GM18507 (cell line): Measurements from ENCODE around the gene ENTPD2.

Experiments used
- DNase-seq: peaks from one replicate; pipeline ENCODE4 v3.0.0; 2011; ENCODE audit warnings: low read depth; ENCODE audit not compliant: insufficient read length; ENCODE audit errors: extremely low spot score
- FAIRE-seq: peaks from 2 replicates; lab custom pipeline; 2011; peaks lifted over from hg19 to GRCh38; lab: Jason Lieb, UNC

The ENTPD2 gene

DNA sequence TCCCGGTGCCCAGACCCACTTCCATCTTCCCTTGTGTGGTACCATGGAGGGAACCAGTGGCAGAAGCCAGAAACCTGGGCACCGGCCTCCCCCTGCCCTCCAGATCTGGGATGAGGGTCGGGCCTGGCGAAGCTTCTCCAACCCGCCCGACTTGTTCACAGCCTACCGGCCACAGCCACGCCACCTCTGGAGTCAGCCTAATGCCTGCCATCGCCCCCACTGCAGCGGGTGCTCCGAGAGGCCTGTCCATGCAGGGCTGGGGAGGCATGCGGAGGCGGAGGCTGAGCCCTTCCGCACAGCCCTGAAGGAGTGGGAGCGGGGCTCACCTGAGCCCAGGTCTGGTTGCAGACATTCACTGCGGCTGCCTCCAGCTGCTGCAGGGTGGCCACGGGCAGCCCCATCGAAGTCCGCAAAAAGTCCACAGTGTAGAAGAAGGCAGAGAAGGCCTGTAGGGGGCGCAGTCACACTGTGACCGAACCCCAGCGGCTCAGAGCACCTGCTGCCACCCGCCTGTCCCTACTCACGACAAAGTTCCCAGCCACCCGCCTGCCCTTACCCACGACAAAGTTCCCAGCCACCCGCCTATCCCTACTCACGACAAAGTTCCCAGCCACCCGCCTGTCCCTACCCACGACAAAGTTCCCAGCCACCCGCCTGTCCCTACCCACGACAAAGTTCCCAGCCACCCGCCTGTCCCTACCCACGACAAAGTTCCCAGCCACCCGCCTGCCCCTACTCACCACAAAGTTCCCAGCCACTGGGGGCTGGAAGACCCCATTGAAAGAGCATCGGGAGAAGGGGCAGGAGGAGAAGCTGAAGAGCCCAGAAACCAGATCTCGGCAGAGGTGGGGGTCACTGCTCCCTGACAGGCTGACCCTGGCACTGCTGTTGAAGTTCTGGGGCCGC is 4.1 kb downstream of the ENTPD2 start:
- FAIRE-seq: no peak
- DNase-seq: no peak

DNA sequence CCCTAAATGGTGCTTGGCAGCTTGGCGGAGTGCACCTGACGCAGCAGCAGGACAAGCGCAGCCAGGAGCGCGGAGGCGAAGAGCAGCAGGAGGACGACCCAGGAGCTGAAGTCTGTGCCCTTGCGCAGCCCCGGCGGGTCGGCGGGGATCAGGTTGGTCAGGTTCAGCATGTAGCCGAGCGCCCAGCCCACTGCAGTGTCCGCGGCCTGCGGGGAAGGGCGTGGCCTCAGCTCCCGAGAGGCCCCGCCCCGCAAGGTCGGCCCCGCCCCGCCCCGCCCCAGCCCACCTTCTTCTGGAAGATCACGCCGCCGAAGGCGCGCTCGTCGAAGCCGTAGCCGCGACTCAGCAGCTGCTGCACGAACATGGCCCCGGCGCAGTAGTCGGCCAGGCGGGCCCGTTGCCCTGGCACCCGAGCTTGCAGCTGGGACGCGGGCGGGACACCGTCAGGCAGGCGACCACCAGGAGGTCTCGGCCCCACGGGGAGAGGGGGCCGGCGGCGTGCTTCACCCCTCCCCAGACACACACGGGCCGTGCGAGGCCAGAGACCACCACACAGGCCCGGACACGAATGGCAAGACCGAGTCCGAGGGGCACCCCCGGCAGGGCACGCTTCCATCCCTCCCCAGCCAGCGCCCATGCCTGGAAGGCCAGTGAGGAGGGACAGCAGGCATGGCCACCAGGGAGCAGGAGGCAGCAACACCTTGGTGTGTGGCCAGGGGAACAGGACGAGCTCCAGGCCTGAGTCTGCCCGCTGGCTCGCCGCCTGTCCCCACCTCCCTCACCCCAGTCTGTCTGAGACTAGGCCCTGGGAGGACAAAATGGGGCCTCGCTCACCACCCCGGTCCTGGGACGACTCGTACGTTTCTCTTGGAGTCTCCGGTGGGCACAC is 5.0 kb downstream of the ENTPD2 start:
- FAIRE-seq (no peak), DNase-seq (no peak)

DNA sequence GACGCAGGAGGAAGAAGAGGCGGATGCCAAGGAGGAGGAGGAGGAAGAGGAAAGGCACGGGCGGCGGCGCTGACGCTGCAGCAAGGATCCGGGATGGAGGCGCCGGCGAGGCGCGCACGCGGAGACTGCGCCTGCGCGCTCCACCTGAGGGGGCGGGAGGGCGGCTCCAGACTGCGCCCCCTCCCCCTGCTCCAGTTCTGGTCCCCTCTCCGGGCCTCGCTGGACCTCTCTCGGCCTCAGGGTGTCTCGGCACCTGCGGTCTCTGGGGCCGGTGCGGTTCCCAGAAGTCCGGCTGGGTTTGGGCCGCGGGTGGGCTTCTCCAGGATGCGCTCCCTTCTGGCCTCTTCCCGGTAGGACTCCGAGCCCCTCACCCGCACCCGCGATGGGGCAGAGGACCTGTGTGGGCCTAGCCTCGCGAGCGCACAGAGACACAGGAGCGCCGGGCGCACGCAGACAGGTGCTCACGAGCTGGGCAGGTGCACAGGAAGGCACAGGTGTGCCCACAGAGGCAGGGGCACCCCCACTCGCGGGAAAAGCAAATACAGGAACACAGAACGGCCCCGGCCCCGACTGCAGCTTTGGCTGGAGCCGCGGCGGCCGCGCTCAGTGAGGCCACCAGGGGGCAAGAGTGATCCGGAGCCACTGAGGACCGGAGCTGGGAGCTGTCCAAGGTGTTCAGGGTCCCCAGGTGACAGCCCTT is 7.6 kb downstream of the ENTPD2 start, which contains the start of gene NPDC1:
NPDC1 (minus strand) TSS at position 90 of the 700 bp plus-strand sequence. CDS start 188 bp downstream, outside the sequence.
- peak; percentile 89 for FAIRE-seq
- peak; percentile 88 for DNase-seq

DNA sequence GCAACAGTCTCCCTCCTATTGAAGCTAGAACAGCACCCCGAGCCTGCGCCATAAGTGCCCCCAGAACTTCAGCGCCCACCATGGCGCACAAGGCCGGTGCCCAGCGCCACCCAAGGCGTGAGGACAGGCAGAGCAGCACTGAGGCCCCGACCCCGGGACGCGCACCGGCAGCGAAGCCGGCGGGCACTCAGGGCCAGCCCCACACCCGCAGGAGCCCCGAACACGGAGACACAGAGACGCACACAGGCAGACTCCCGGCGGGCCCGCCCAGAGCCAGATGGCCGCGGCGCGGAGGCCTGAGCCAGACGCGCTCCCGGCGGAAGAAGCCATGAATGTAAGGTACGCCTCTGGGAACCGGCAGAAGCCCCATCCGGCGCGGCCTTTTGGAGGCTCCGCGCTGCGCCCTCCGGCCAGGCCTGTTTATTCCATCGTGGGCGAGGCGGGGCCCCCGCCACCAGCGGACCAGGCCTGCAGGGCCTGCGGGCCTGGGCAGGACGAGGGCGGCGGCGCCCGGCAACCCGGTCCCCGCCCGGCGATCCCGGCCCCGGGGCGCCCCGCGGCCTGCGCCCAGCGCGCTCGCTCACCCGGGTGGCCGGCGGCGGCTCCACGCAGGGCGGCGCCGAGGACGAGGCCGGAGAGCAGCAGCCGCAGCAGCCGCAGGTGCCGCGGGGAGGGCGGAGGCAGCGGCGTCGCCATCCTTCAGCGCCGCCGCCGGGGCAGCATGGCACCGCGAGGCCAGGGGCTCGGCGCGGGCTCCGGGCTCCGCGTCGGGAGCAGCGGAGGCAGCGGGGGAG is 8.4 kb downstream of the ENTPD2 start:
- DNase-seq: no peak

DNA sequence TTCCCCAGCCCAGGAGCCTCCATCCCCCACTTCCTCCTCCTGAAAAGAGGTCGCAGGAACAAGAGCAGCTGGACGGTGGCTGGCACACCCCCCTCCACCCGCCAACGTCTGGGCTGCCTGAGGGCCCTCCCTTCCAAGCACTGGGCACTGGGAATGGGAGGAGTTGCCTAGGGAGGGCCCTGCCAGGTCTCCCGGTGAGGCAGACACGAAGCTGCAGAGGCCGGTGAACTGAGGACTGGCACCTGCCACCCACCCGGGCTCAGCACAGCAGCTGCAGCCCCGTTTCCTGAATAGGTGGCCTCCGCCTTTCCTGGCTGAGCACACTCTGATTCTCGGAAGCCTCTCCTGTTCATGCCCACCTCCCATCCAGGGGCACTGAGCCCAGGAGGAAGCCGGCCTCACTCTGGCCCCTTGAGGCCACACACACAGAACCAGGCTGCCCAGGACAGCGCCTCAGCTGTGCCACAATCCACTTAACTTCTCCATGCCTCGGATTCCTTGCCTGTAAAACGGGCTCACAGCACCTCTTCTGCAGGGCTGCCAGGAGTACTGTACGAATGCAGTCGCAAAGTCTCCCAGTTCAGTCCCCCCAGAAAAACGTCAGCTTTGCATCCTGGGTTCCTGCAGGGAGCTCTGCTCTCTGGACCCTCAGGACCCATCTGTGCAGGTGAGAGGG is 9.2 kb downstream of the ENTPD2 start:
- no peak for FAIRE-seq
- no peak for DNase-seq

More for the DNA sequence above, 8.4 kb downstream of the ENTPD2 start:
- FAIRE-seq: no peak

DNA sequence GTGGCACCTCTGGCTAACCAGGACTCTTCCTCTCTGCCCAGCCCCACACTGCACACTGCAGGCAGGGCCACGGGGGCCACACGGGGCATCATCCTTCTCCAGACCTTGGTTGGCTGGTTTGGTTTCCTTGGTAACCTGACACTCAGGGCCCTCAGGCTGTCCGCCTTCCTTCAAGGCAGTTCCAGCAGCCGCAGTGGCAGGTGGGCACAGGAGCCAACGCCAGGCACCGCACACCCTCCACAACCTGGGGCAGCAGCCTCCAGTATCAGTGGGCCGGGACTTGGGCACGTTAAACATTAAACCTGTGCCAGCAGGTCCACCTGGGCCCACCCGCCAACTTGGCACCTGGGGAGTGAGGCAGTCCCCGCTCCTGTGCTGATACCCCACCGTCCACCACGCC is 9.8 kb downstream of the ENTPD2 start:
- DNase-seq: no peak
- FAIRE-seq: no peak

DNA sequence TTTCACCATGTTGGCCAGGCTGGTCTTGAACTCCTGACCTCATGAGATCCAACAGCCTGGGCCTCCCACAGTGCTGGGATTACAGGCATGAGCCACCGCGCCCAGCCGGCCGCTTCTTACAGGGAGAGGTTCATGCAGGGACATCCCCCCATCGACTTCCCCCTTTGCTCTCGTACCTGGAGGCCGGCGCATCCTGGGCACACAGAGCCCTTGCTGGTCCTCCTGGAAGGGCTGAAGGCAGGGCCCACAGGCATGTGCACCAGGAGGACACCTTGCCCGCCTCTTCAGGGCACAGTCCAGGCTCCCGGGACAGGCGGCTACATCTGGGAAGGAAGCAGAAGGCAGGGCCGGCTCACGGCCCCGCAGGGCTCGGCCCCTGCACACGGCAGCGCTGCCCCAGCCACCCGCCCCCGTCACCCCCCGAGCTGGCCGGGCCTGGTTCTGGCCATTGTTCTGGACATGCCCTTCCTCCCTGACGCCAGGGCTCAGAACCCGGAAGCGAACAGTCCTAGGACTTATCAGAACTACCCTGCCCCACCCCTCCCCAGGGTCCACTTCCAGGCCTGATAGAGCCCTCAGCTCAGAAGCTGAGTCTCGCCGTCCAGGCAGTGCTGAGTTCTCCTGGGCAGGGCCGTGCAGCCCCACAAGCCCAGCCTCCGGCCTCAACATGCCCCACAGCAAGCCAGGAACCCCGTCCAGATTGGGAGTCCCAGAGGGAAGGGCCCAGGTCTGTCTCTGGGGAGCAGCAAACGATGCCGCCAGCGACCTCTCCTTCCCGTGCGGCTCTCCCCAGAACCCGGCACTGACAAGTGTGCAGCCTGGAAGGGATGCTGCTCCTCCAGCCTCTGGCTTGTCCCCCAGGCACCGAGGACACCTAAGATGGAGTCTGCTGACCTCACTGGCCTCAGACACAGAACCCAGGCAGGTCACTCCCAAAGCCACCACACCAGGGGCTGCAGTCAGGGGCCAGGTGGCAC is 10.8 kb downstream of the ENTPD2 start:
- FAIRE-seq (no peak), DNase-seq (no peak)

DNA sequence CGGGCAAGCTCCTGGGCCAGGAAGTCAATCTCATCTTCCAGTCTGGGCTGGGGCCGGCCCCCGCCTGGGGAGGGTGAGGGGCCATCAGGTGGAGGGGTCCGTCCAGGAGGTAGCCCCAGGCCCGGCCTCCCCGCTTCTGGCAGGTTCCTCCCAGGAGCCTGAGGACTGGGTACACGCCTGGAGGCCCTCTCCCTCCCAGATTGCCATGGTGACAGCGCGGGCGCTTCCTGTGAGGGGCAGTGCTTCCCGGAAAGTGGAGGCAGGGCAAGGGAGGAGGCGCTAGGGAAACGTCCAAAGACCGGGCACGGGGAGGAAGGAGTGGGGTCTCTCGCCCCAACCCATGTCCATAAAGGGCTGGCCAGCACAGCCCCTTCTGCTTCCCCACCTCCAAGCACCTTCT is 12.7 kb downstream of the ENTPD2 start:
- FAIRE-seq (no peak), DNase-seq (no peak)

DNA sequence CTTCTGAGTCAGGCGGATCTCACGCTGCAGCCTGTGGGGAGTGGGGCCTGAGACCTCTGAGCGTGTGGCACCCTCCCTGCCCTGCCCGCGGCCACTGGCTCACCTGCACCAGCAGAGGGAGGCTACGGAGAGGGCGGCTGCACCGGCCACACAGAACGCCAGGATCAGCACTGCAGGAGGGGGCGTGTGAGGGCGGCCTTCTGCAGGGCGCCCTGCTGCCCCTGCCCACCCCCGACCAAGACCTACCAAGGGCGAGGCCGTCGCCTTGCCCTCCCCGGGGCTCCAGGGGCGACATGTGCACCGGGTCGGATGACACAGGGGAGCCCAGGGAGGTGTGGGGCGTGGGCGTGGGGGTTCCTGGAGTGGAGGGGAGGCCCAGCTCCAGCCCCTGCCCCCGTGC is 13.3 kb downstream of the ENTPD2 start:
- DNase-seq: no peak
- no peak for FAIRE-seq

DNA sequence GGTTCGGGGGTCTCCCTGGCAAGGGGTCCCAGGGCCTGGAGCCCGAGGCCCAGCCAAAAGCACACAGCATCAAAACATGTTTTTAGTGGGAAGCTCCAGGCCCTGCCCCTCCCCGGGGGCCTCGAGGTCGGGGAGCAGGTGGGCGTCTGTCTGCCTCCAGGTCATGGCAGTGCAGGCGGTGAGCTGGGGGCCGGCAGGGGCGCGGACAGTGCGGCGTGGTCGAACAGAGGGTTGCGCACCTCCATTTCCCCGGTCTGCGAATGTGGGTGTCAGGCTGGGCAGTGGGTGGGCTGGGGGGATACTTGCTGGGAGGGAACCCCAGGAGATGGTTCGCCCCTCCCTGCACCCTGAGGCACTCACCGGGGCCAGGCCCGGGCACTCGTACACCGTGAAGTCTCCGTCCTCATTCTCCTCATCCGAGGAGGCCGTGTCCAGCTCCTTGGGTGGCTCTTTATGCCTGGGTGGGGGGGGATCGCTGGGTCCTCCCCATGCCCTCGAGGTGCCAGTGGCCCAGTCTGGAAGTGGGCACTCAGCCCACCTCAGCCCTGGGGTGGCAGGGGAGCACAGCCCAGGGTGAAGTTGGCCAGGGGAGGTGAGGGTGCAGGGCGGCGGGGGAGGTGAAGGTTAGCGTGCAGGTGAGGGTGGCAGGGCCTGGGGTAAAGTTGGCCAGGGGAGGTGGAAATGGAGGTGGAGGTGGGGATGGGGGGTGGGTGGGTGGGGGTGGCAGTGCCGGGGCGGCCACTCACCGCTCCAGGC is 14.1 kb downstream of the ENTPD2 start:
- FAIRE-seq (no peak), DNase-seq (no peak)

DNA sequence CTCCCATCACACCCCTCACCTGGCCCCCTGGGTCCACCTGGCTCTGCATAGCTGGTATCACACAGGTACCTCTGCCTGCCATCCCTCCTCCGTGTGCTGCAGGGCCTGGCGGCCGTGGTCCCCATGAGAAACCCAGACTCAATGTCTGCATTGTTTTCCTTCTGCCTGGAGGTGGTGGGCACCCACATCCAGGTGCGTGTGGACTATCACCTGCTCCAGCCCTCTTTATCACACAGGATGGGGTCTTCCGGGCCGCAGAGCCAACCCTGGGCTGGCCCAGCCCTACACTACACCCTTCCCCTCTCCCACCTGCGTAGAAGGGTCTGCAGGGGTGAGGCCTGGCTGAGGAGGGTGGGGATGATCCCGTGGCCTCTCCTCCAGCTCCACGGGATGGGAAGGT is 14.9 kb downstream of the ENTPD2 start:
- no peak for FAIRE-seq

DNA sequence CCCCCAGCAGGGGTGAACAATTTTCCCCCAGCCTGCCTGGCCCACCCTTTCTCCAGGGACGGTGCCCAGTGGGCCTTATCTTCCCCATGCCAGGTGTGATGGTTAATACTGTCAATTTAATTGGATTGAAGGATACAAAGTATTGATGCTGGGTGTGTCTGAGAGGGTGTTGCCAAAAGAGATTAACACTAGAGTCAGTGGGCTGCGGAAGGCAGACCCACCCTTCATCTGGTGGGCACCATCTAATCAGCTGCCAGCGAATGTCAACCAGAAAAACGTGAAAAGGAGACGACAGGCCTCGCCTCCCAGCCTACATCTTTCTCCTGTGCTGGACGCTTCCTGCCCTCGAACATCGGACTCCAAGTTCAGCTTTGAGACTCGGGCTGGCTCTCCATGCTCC is 16.4 kb downstream of the ENTPD2 start:
- DNase-seq (no peak), FAIRE-seq (no peak)

More for the DNA sequence above, 14.9 kb downstream of the ENTPD2 start:
- no peak for DNase-seq

DNA sequence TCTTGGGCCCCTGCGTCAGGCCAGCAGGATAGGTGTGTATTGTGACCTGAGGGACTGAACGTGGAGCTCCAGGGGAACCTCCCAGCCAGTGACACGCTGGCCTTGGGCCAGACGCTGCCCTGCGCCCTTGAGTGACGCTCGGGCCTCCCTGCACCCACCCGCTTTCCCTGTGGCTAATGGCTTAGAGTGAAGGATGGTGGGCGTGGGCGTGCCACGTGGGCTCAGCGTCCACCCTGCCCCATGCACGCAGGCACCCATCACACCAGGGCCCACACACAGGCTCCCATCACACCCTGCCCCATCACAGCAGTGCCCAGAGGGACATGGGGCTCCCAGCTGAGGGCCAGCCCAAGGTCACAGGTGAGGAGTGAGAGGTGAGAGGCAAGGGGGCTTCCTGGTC is 16.8 kb downstream of the ENTPD2 start:
- FAIRE-seq (no peak), DNase-seq (no peak)

DNA sequence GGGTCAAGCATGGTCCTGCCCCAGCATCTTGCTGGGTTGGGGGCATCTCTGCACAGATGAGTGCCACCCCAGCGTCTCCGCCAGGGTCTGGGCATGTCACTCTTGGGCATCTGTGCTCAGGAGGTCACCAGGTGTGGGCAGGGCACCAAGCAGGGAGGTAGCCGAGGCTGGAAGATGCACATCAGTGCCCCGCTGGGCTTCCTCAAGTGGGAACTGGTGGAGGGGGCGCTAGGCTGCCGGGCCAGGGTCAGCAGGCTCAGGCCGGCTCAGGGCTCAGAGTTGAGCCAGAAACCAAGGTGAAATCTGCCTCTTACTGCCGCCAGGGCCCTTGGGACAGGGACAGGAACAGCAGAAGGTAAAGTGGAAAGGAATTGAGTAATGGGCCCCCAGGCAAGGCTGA is 17.9 kb downstream of the ENTPD2 start:
- DNase-seq: no peak
- no peak for FAIRE-seq

DNA sequence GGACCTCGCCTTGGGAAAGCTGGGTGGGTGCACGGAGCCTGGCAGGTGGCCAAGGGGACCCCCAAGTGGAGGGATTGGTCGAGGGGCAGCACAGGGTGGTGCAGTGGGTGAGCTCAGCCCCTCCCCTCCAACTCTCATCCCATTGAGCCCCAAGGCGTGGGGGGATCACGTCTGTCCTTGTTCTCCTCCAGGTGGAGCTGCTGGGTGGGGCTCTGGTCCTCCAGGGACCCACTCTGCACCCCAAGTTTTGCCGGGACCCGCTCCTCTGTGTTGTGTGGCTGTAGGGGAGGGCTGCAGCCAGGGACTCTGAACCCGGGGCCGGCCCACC is 18.4 kb downstream of the ENTPD2 start:
- DNase-seq (no peak), FAIRE-seq (no peak)

DNA sequence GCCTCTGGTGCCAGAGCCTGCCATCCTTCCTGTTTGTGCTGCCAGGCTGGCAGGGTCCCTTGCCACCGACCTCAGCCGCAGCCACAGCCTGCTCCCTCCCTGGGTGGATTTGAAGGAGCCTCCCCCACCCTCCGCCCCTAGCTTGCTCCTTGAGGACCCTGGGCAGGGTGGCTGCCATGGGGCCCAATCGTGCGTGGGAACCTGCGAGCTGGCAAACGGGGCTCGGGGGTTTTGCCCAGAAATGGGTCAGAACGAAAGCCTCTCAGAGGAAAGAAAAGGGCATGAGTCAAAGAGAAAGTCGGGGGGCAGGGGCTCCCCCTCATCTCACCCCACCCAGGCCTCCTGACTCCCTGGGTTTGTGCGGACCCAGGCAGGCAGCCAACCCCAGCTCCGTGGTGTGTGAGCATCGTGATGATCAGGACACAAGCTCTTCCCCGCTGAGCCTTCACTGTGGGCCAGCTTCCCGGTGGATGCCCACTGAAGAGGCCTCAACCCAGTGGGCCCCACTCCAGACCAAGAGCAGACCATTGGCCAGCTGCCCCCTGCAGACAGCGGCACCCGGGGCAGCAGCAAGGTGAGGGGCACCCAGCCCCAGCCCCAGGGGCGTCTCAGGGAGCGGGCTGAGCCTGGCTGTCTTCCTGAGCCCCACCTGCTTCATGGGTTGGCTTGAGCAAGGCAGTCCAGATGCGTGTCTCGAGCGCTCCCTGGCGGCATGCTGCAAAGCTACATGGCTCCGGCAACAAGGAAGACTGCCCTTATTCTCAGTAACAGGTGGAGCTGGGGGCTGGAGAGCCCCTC is 19.0 kb downstream of the ENTPD2 start:
- DNase-seq (peak; percentile 87), FAIRE-seq (peak; percentile 91)
